A673 (cell line): ENCODE results near the gene TGIF2. TPM values are rescaled to one million over a fixed set of nuclear protein-coding genes. Genes with fewer than 3 reads are reported as not detected.

ENCODE experiments used
- BruUV-seq: library from RNA; stranded (reverse); fragments of 400-500 nt; replicated peaks from 2 replicates; lab custom pipeline; 2021; lab: Mats Ljungman, UMichigan
- CTCF ChIA-PET: fragments of 300-600 bp; sonication (Branson Sonifier 250); formaldehyde crosslinking; loops from one replicate; lab custom pipeline; 2022; ENCODE audit warnings: antibody characterized with exemption; lab: Charles Lee
- POLR2A ChIA-PET: fragments of 300-600 bp; sonication (Branson Sonifier 250); formaldehyde crosslinking; loops from one replicate; lab custom pipeline; 2022; ENCODE audit warnings: antibody characterized with exemption; ENCODE audit not compliant: low non-redundant PET; lab: Charles Lee
- DNase-seq: peaks from one replicate; pipeline ENCODE4 v3.0.0-alpha.2; 2015; ENCODE audit warnings: low spot score
- H3K27ac ChIP-seq: fragments of 200-600 bp; sonication (generic); 2 replicates; pipeline ENCODE4 v1.5.1; 2016; ENCODE audit warnings: mixed run types, low read depth, mild to moderate bottlenecking, mixed read lengths, antibody characterized with exemption, low read length; ENCODE audit not compliant: poor library complexity, severe bottlenecking
- H3K27me3 ChIP-seq: fragments of 200-600 bp; sonication (generic); replicated peaks from 2 replicates; pipeline ENCODE4 v1.6.1; 2017; ENCODE audit warnings: mixed run types, low read depth, mild to moderate bottlenecking, mixed read lengths, antibody characterized with exemption, low read length; ENCODE audit not compliant: insufficient read depth, poor library complexity
- H3K36me3 ChIP-seq: fragments of 200-600 bp; sonication (generic); 2 replicates; pipeline ENCODE4 v1.6.1; 2016; ENCODE audit warnings: mixed run types, mild to moderate bottlenecking, mixed read lengths, antibody characterized with exemption, low read length; ENCODE audit not compliant: insufficient read depth, poor library complexity, severe bottlenecking
- H3K4me1 ChIP-seq: fragments of 200-600 bp; sonication (generic); 2 replicates; pipeline ENCODE4 v1.6.1; 2017; ENCODE audit warnings: mixed run types, mild to moderate bottlenecking, mixed read lengths, antibody characterized with exemption, low read length; ENCODE audit not compliant: insufficient read depth, poor library complexity, severe bottlenecking
- H3K4me3 ChIP-seq: fragments of 200-600 bp; sonication (generic); 2 replicates; pipeline ENCODE4 v1.5.1; 2016; ENCODE audit warnings: low read depth, mixed run types, mild to moderate bottlenecking, mixed read lengths, low read length; ENCODE audit not compliant: poor library complexity, severe bottlenecking
- H3K9me3 ChIP-seq: fragments of 200-600 bp; sonication (generic); 2 replicates; pipeline ENCODE4 v1.6.1; 2016; ENCODE audit warnings: mixed run types, low read depth, mild to moderate bottlenecking, mixed read lengths, antibody characterized with exemption, low read length; ENCODE audit not compliant: poor library complexity, severe bottlenecking
- EZH2 ChIP-seq: fragments of 200-600 bp; sonication (generic); IDR thresholded peaks from 2 replicates; pipeline ENCODE4 v1.6.1; 2017; ENCODE audit warnings: borderline replicate concordance, low read depth, mild to moderate bottlenecking, mixed read lengths, antibody characterized with exemption, low read length; ENCODE audit not compliant: poor library complexity, severe bottlenecking
- intact Hi-C: fragments of 100-400 bp; cut with micrococcal nuclease; formaldehyde crosslinking; loops from one replicate; pipeline ENCODE4 v1.10.0; 2022; ENCODE audit not compliant: unreplicated experiment
- total RNA-seq: library from RNA; stranded (reverse); gene quantifications from 2 replicates; pipeline ENCODE4 v1.2.3, GENCODE V29; 2021
- TF ChIP-seq, protein P1 (sequence below): fragments of 300-800, 200-600 bp; sonication (generic); conservative IDR thresholded peaks from 2 replicates; pipeline ENCODE4 v1.5.1; 2017; ENCODE audit warnings: low read depth, mild to moderate bottlenecking, antibody characterized with exemption, low read length, moderate library complexity, mixed read lengths

TGIF2 gene
- total RNA-seq, 1 experiment from 2014 or later = 59.0 TPM

- intact Hi-C loops = no loop called here
- no peaks in the 10 kb centered on the region for H3K27me3 ChIP-seq
- ChIA-PET POLR2A (no interaction called here), CTCF (no interaction called here)
- H3K4me1 ChIP-seq = no peaks in the 10 kb centered on the region
- no peak overlapping the region for H3K4me3 ChIP-seq
- no peak for TF ChIP-seq EZH2
- TF ChIP-seq, protein P1, sequence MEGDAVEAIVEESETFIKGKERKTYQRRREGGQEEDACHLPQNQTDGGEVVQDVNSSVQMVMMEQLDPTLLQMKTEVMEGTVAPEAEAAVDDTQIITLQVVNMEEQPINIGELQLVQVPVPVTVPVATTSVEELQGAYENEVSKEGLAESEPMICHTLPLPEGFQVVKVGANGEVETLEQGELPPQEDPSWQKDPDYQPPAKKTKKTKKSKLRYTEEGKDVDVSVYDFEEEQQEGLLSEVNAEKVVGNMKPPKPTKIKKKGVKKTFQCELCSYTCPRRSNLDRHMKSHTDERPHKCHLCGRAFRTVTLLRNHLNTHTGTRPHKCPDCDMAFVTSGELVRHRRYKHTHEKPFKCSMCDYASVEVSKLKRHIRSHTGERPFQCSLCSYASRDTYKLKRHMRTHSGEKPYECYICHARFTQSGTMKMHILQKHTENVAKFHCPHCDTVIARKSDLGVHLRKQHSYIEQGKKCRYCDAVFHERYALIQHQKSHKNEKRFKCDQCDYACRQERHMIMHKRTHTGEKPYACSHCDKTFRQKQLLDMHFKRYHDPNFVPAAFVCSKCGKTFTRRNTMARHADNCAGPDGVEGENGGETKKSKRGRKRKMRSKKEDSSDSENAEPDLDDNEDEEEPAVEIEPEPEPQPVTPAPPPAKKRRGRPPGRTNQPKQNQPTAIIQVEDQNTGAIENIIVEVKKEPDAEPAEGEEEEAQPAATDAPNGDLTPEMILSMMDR = no peak
- no TSS peak for BruUV-seq
- no peak for DNase-seq
- H3K27ac ChIP-seq = no peak overlapping the region
- no peaks in the 10 kb centered on the region for H3K9me3 ChIP-seq
- H3K36me3 ChIP-seq = no peaks in the 10 kb centered on the region
These were observed 58.7 kb downstream of the TGIF2 start for GRCh38 chr20:36632147-36632486.

DNA sequence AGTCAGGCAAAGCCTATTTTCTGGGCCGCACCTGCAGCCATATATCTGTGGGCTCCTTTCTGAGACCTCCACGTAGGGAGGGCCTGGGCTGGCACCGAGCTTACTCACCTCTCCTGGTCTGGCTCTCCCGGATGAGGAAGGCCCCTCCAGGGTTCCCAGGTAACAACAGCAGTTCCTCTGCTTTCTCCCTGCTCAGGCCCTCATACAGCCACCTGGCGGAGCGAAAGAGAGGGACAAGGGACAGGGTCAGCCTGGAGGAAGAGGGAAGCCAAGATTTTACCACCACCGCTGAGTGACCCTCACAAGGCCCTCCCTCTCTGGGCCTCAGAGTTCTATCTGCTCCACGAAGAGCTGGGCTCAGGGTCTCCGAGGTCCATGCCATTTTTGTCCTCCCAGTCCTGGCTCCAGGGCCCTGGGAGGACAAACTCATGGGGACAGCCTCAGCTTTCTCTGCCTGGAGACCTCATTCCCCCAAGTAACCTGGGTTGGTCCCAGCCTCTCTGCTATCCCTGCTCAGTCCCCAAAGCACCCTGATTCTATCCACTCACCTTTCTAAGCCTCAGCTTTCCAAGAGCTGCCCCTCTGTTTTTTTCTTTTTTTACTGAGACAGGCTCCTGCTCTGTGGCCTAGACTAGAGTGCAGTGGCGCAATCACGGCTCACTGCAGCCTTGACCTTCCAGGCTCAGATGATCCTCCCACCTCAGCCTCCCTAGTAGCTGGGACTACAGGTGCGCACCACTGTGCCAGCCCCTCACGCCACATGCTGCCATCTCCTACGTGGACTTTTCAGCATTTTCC lies 59.3 kb downstream of the TGIF2 start:
- no peak for DNase-seq
- Histone ChIP-seq H3K4me1 (no peaks in the 10 kb centered on the region), H3K27ac (no peak overlapping the region), H3K9me3 (no peaks in the 10 kb centered on the region), H3K27me3 (no peaks in the 10 kb centered on the region), H3K4me3 (no peak overlapping the region), H3K36me3 (no peaks in the 10 kb centered on the region)
- intact Hi-C loops = no loop called here
- ChIA-PET POLR2A (no interaction called here), CTCF (no interaction called here)
- no TSS peak for BruUV-seq
- TF ChIP-seq, protein P1 = no peak
- TF ChIP-seq EZH2 = no peak

DNA sequence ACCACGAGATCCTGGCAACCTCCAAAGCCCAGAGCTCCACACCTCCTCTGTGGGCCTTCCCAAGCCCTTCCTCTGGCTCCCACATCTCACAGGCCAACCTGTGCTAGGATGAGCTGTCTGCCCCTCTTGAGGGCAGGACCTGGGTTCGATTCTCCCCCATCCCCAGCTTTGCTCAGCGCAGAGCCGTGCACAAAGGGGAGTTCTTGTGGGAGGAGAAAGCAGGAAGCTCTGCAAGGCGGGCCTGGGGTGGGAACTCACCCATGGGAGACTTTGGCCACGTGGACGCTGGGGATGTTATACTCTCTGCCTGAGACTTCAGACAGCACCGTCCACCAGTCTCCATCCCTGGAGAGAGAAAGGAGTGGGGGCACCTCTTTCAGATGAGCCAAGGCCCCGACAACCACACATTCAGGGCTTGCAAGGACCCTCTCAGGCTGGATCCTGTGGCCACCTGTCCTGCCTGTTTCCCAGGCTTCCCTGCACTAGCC lies 59.9 kb downstream of the TGIF2 start:
- Histone ChIP-seq H3K36me3 (no peaks in the 10 kb centered on the region), H3K4me3 (no peak overlapping the region), H3K9me3 (no peaks in the 10 kb centered on the region), H3K27ac (no peak overlapping the region), H3K27me3 (no peaks in the 10 kb centered on the region), H3K4me1 (no peaks in the 10 kb centered on the region)
- intact Hi-C loops = no loop called here
- BruUV-seq = no TSS peak
- no peak for DNase-seq
- TF ChIP-seq, protein P1 = no peak
- no peak for TF ChIP-seq EZH2
- ChIA-PET POLR2A (no interaction called here), CTCF (no interaction called here)
